Common myeloid progenitor, CD34-positive (primary cell): ENCODE measurements around the gene COL26A1.

Source experiments
- CTCF ChIA-PET: fragments of 350-600 bp; sonication (Branson Sonifier 250); formaldehyde crosslinking; loops from one replicate; lab custom pipeline; 2021; ENCODE audit warnings: antibody characterized with exemption; lab: Charles Lee
- POLR2A ChIA-PET: fragments of 350-600 bp; sonication (Branson Sonifier 250); formaldehyde crosslinking; loops from one replicate; lab custom pipeline; 2021; ENCODE audit warnings: antibody characterized with exemption; lab: Charles Lee
- DNase-seq, 3 donors: peaks; one replicate each; pipeline versions ENCODE4 v3.0.0 to v3.0.0-alpha.2; 2013
- H3K27ac ChIP-seq, 2 experiments: 1 replicate in 1 of 2; 2 replicates in 1 of 2; pipeline ENCODE4 v1.7.0; 2013; ENCODE audit warnings: inconsistent platforms in 2 of 2, low read length in 2 of 2, mild to moderate bottlenecking in 2 of 2, low read depth in 1 of 2, moderate library complexity in 1 of 2; ENCODE audit not compliant: severe bottlenecking in 2 of 2, insufficient read depth in 1 of 2, poor library complexity in 1 of 2
- H3K27me3 ChIP-seq, 5 experiments: replicated peaks in 2 of 5; 1 replicate in 3 of 5; 2 replicates in 2 of 5; pipeline versions ENCODE4 v1.6.1 to v1.7.0; 2013; ENCODE audit warnings: low read length in 4 of 5, mild to moderate bottlenecking in 2 of 5, moderate library complexity in 2 of 5, inconsistent platforms in 1 of 5; ENCODE audit not compliant: insufficient read depth in 5 of 5, control insufficient read depth in 4 of 5
- H3K36me3 ChIP-seq, 4 experiments: 1 replicate in 2 of 4; 2 replicates in 2 of 4; pipeline versions ENCODE4 v1.6.1 to v1.7.0; 2013; ENCODE audit warnings: low read length in 3 of 4, control low read depth in 1 of 4, mild to moderate bottlenecking in 1 of 4; ENCODE audit not compliant: control insufficient read depth in 4 of 4, insufficient read depth in 4 of 4
- H3K4me1 ChIP-seq, 4 experiments: 1 replicate in 3 of 4; 2 replicates in 1 of 4; pipeline versions ENCODE4 v1.6.1 to v1.7.1; 2013; ENCODE audit warnings: low read length in 3 of 4, mild to moderate bottlenecking in 3 of 4, control low read depth in 1 of 4, inconsistent platforms in 1 of 4, moderate library complexity in 1 of 4; ENCODE audit not compliant: control insufficient read depth in 4 of 4, insufficient read depth in 4 of 4; ENCODE audit errors: control extremely low read depth in 1 of 4
- H3K4me3 ChIP-seq, 7 experiments: 1 replicate in 4 of 7; 2 replicates in 3 of 7; pipeline versions ENCODE4 v1.5.1 to v1.7.0; 2013; ENCODE audit warnings: mild to moderate bottlenecking in 7 of 7, low read length in 6 of 7, moderate library complexity in 6 of 7, inconsistent platforms in 2 of 7, low read depth in 2 of 7, control low read depth in 1 of 7; ENCODE audit not compliant: insufficient read depth in 4 of 7, control insufficient read depth in 1 of 7; ENCODE audit errors: extremely low read depth in 1 of 7
- H3K9me3 ChIP-seq, 5 experiments: 1 replicate in 4 of 5; 2 replicates in 1 of 5; pipeline versions ENCODE4 v1.6.1 to v1.7.1; 2013; ENCODE audit warnings: low read length in 4 of 5, mild to moderate bottlenecking in 2 of 5, inconsistent platforms in 1 of 5, low read depth in 1 of 5, moderate library complexity in 1 of 5; ENCODE audit not compliant: control insufficient read depth in 4 of 5, insufficient read depth in 2 of 5; ENCODE audit errors: control extremely low read depth in 1 of 5
- WGBS: methylation state at CpG from one replicate; pipeline ENCODE4 v1.1.5; 2013; ENCODE audit not compliant: insufficient coverage; 5-methylcytosine and 5-hydroxymethylcytosine counted together

The COL26A1 gene

GRCh38 chr7:101420436-101420835 is 57.8 kb downstream of the COL26A1 start:
- H3K4me3 ChIP-seq: no peak overlapping the region
- ChIA-PET CTCF (interaction anchor here (1.3 kb wide), 1 partner anchor 8 kb away, joined by 5 read pairs; no protein-coding TSS in a partner anchor), POLR2A (no interaction called here)
- H3K36me3 ChIP-seq: no peaks in the 10 kb centered on the region
- DNase-seq: no peak
- H3K27ac ChIP-seq: no peak overlapping the region
- 95% methylated on average over 2 of the region's 5 CpGs for WGBS
- peaks cover 0 to 2% (median 0%) of the 10 kb centered on the region in 4 experiments for H3K4me1 ChIP-seq
- H3K9me3 ChIP-seq: no peaks in the 10 kb centered on the region
- H3K27me3 ChIP-seq: peaks cover 0 to 2% (median 0%) of the 10 kb centered on the region in 5 experiments

GRCh38 chr7:101422356-101423195 is 59.9 kb downstream of the COL26A1 start:
- H3K4me1 ChIP-seq: peaks cover 0 to 2% (median 0%) of the 10 kb centered on the region in 4 experiments
- H3K36me3 ChIP-seq: no peaks in the 10 kb centered on the region
- H3K9me3 ChIP-seq: peaks cover 0 to 2% (median 0%) of the 10 kb centered on the region in 5 experiments
- no peak overlapping the region for H3K27ac ChIP-seq
- CTCF ChIA-PET: interaction anchor here (1.0 to 2.2 kb wide), 2 partner anchors 11 to 20 kb away, joined by 3 to 6 read pairs; no protein-coding TSS in a partner anchor
- WGBS: 93% methylated on average over 10 of the region's 11 CpGs
- DNase-seq: no peak
- H3K4me3 ChIP-seq: no peak overlapping the region
- POLR2A ChIA-PET: no interaction called here
- H3K27me3 ChIP-seq: peaks cover 0 to 2% (median 0%) of the 10 kb centered on the region in 5 experiments

GRCh38 chr7:101426303-101427011 is 63.8 kb downstream of the COL26A1 start:
- ChIA-PET CTCF (interaction anchor here (0.6 to 1.0 kb wide), 4 partner anchors 16 to 82 kb away, joined by 3 to 4 read pairs (median 3); no protein-coding TSS in a partner anchor), POLR2A (no interaction called here)
- no peaks in the 10 kb centered on the region for H3K27me3 ChIP-seq
- no peaks in the 10 kb centered on the region for H3K36me3 ChIP-seq
- no peak overlapping the region for H3K4me3 ChIP-seq
- peaks cover 0 to 2% (median 0%) of the 10 kb centered on the region in 5 experiments for H3K9me3 ChIP-seq
- DNase-seq: no peak
- H3K27ac ChIP-seq: no peak overlapping the region
- H3K4me1 ChIP-seq: peaks cover 0 to 3% (median 0%) of the 10 kb centered on the region in 4 experiments
- 88% methylated on average over 8 of the region's 10 CpGs for WGBS

GRCh38 chr7:101428093-101428866 is 65.6 kb downstream of the COL26A1 start:
- Histone ChIP-seq H3K36me3 (no peaks in the 10 kb centered on the region), H3K27me3 (no peaks in the 10 kb centered on the region), H3K9me3 (peaks cover 0 to 2% (median 0%) of the 10 kb centered on the region in 5 experiments), H3K27ac (no peak overlapping the region), H3K4me1 (peaks cover 0 to 3% (median 0%) of the 10 kb centered on the region in 4 experiments), H3K4me3 (no peak overlapping the region)
- POLR2A ChIA-PET: no interaction called here
- WGBS: 100% methylated on average over 1 of the region's 11 CpGs
- peak in 2 of 3 donors; percentile 21 to 33 for DNase-seq
- CTCF ChIA-PET: interaction anchor here (0.9 to 1.1 kb wide), 2 partner anchors 12 to 73 kb away, joined by 3 read pairs; no protein-coding TSS in a partner anchor

- CTCF ChIA-PET: interaction anchor here (0.8 kb wide), 1 partner anchor 8 kb away, joined by 3 read pairs; no protein-coding TSS in a partner anchor
- 100% methylated on average over 2 of the region's 3 CpGs for WGBS
- Histone ChIP-seq H3K9me3 (no peaks in the 10 kb centered on the region), H3K4me3 (no peak overlapping the region), H3K4me1 (peaks cover 0 to 3% (median 0%) of the 10 kb centered on the region in 4 experiments), H3K36me3 (no peaks in the 10 kb centered on the region), H3K27ac (no peak overlapping the region), H3K27me3 (peaks cover 0 to 8% (median 0%) of the 10 kb centered on the region in 5 experiments)
- DNase-seq: no peak
- POLR2A ChIA-PET: no interaction called here
These were observed 69.6 kb downstream of the COL26A1 start for GRCh38 chr7:101432316-101432715.

GRCh38 chr7:101433688-101434087 is 71.0 kb downstream of the COL26A1 start:
- Histone ChIP-seq H3K36me3 (no peaks in the 10 kb centered on the region), H3K4me3 (no peak overlapping the region), H3K27me3 (peaks cover 0 to 8% (median 0%) of the 10 kb centered on the region in 5 experiments), H3K9me3 (no peaks in the 10 kb centered on the region), H3K27ac (no peak overlapping the region), H3K4me1 (no peaks in the 10 kb centered on the region)
- no peak for DNase-seq
- 93% methylated on average over 3 of the region's 4 CpGs for WGBS
- ChIA-PET CTCF (no interaction called here), POLR2A (no interaction called here)
